Stimulated activated memory B cell treated with anti-CD40 and anti-IgM and Interleukin-4, amounts not matched to agents 10 μg/mL and 1 μg/mL and 100 μg/mL, for 72 hours (primary cell): ENCODE data around the gene ORMDL3.
"Not testable (repeated sequence)": the region's sequence is repeated elsewhere in the genome, so short reads cannot be mapped to it uniquely, and the experiment has no call there.

Source experiments
- ATAC-seq: fragments of 150-1000 bp; cut with Tn5 transposase; 2 replicates; pipeline ENCODE4 v1.10.0; 2021
- H3K27ac Mint-ChIP-seq: one replicate; pipeline ENCODE4 v1.8.0; 2022; ENCODE audit warnings: mild to moderate bottlenecking, mixed read lengths
- H3K27me3 Mint-ChIP-seq: one replicate; pipeline ENCODE4 v1.8.0; 2022; ENCODE audit warnings: mixed read lengths
- H3K36me3 Mint-ChIP-seq: one replicate; pipeline ENCODE4 v1.8.0; 2022; ENCODE audit warnings: mixed read lengths
- H3K4me1 Mint-ChIP-seq: one replicate; pipeline ENCODE4 v1.8.0; 2022; ENCODE audit warnings: mixed read lengths
- H3K4me3 Mint-ChIP-seq: one replicate; pipeline ENCODE4 v1.8.0; 2022; ENCODE audit warnings: mild to moderate bottlenecking, moderate library complexity, mixed read lengths
- H3K9me3 Mint-ChIP-seq: one replicate; pipeline ENCODE4 v1.8.0; 2022; ENCODE audit warnings: mixed read lengths

The ORMDL3 gene

GRCh38 chr17:39955726-39956225 lies 28.4 kb upstream of the ORMDL3 start:
- Mint-ChIP-seq H3K36me3 (no peaks in the 10 kb centered on the region), H3K27ac (peak overlapping the region; percentile 22), H3K27me3 (no peaks in the 10 kb centered on the region), H3K4me1 (peaks cover 39% of the 10 kb centered on the region), H3K9me3 (no peaks in the 10 kb centered on the region), H3K4me3 (no peak overlapping the region)
- ATAC-seq = no peak

GRCh38 chr17:39954876-39955275 lies 27.5 kb upstream of the ORMDL3 start:
- Mint-ChIP-seq H3K4me3 (no peak overlapping the region), H3K27me3 (no peaks in the 10 kb centered on the region), H3K4me1 (peaks cover 48% of the 10 kb centered on the region), H3K36me3 (no peaks in the 10 kb centered on the region), H3K27ac (peak overlapping the region; percentile 22), H3K9me3 (no peaks in the 10 kb centered on the region)
- ATAC-seq = no peak

GRCh38 chr17:39953471-39953888 lies 26.1 kb upstream of the ORMDL3 start:
- H3K4me3 Mint-ChIP-seq = peak overlapping the region; percentile 75
- no peaks in the 10 kb centered on the region for H3K27me3 Mint-ChIP-seq
- peaks cover 50% of the 10 kb centered on the region for H3K4me1 Mint-ChIP-seq
- no peaks in the 10 kb centered on the region for H3K9me3 Mint-ChIP-seq
- no peaks in the 10 kb centered on the region for H3K36me3 Mint-ChIP-seq
- peak overlapping the region; percentile 80 for H3K27ac Mint-ChIP-seq
- ATAC-seq = no peak

- Mint-ChIP-seq H3K27ac (peak overlapping the region; percentile 80), H3K9me3 (no peaks in the 10 kb centered on the region), H3K27me3 (no peaks in the 10 kb centered on the region), H3K4me1 (peaks cover 56% of the 10 kb centered on the region), H3K36me3 (no peaks in the 10 kb centered on the region), H3K4me3 (peak overlapping the region; percentile 82)
- ATAC-seq = peak; percentile 92
Observed at GRCh38 chr17:39952680-39953470, 25.5 kb upstream of the ORMDL3 start.

- Mint-ChIP-seq H3K36me3 (no peaks in the 10 kb centered on the region), H3K27me3 (no peaks in the 10 kb centered on the region), H3K9me3 (no peaks in the 10 kb centered on the region), H3K27ac (peak overlapping the region; percentile 6), H3K4me1 (peaks cover 60% of the 10 kb centered on the region), H3K4me3 (peak overlapping the region; percentile 82)
- peak; percentile 34 for ATAC-seq
Observed at GRCh38 chr17:39951924-39952679, 24.7 kb upstream of the ORMDL3 start.

GRCh38 chr17:39950871-39951348 lies 23.5 kb upstream of the ORMDL3 start:
- ATAC-seq = no peak
- Mint-ChIP-seq H3K4me1 (peaks cover 60% of the 10 kb centered on the region), H3K27me3 (no peaks in the 10 kb centered on the region), H3K27ac (no peak overlapping the region), H3K4me3 (no peak overlapping the region), H3K36me3 (no peaks in the 10 kb centered on the region), H3K9me3 (no peaks in the 10 kb centered on the region)

- H3K4me1 Mint-ChIP-seq = peaks cover 55% of the 10 kb centered on the region
- no peaks in the 10 kb centered on the region for H3K27me3 Mint-ChIP-seq
- H3K36me3 Mint-ChIP-seq = no peaks in the 10 kb centered on the region
- H3K9me3 Mint-ChIP-seq = no peaks in the 10 kb centered on the region
- ATAC-seq = no peak
- H3K27ac Mint-ChIP-seq = peak overlapping the region; percentile 79
- no peak overlapping the region for H3K4me3 Mint-ChIP-seq
Observed at GRCh38 chr17:39949028-39949427, 21.6 kb upstream of the ORMDL3 start.

GRCh38 chr17:39948489-39948828 lies 21.1 kb upstream of the ORMDL3 start:
- peak overlapping the region; percentile 79 for H3K27ac Mint-ChIP-seq
- ATAC-seq, H3K27me3 Mint-ChIP-seq, H3K36me3 Mint-ChIP-seq, H3K9me3 Mint-ChIP-seq, H3K4me3 Mint-ChIP-seq: not testable (repeated sequence)
- peaks cover 56% of the 10 kb centered on the region for H3K4me1 Mint-ChIP-seq

- H3K27me3 Mint-ChIP-seq = no peaks in the 10 kb centered on the region
Observed at GRCh38 chr17:39946551-39947330, 19.3 kb upstream of the ORMDL3 start.

GRCh38 chr17:39944393-39944711 lies 17.0 kb upstream of the ORMDL3 start:
- Mint-ChIP-seq H3K36me3 (no peaks in the 10 kb centered on the region), H3K9me3 (no peaks in the 10 kb centered on the region), H3K4me1 (peaks cover 54% of the 10 kb centered on the region), H3K4me3 (no peak overlapping the region), H3K27ac (no peak overlapping the region), H3K27me3 (no peaks in the 10 kb centered on the region)
- no peak for ATAC-seq

More at GRCh38 chr17:39946551-39947330, 19.3 kb upstream of the ORMDL3 start:
- Mint-ChIP-seq H3K36me3 (no peaks in the 10 kb centered on the region), H3K9me3 (no peaks in the 10 kb centered on the region), H3K4me3 (no peak overlapping the region), H3K4me1 (peaks cover 55% of the 10 kb centered on the region), H3K27ac (peak overlapping the region; percentile 79)
- no peak for ATAC-seq

GRCh38 chr17:39943702-39944392 lies 16.4 kb upstream of the ORMDL3 start:
- Mint-ChIP-seq H3K27me3 (no peaks in the 10 kb centered on the region), H3K9me3 (no peaks in the 10 kb centered on the region), H3K36me3 (no peaks in the 10 kb centered on the region), H3K27ac (no peak overlapping the region), H3K4me1 (peaks cover 54% of the 10 kb centered on the region), H3K4me3 (no peak overlapping the region)
- no peak for ATAC-seq

GRCh38 chr17:39939588-39940419 lies 12.4 kb upstream of the ORMDL3 start:
- Mint-ChIP-seq H3K9me3 (no peaks in the 10 kb centered on the region), H3K27me3 (no peaks in the 10 kb centered on the region), H3K4me1 (peaks cover 53% of the 10 kb centered on the region), H3K27ac (peak overlapping the region; percentile 79), H3K4me3 (no peak overlapping the region), H3K36me3 (no peaks in the 10 kb centered on the region)
- ATAC-seq = peak; percentile 86

- Mint-ChIP-seq H3K9me3 (no peaks in the 10 kb centered on the region), H3K4me3 (no peak overlapping the region), H3K4me1 (peaks cover 52% of the 10 kb centered on the region), H3K27me3 (no peaks in the 10 kb centered on the region), H3K27ac (peak overlapping the region; percentile 79), H3K36me3 (no peaks in the 10 kb centered on the region)
- no peak for ATAC-seq
Observed at GRCh38 chr17:39939106-39939505, 11.7 kb upstream of the ORMDL3 start.
